ENCODE measurements around the gene MVB12B. TPM values are rescaled to one million over a fixed set of nuclear protein-coding genes. Genes with fewer than 3 reads are reported as not detected.

MVB12B gene
- polyA plus RNA-seq, 1 donor from 2014 or later: 39.5 TPM

DNA sequence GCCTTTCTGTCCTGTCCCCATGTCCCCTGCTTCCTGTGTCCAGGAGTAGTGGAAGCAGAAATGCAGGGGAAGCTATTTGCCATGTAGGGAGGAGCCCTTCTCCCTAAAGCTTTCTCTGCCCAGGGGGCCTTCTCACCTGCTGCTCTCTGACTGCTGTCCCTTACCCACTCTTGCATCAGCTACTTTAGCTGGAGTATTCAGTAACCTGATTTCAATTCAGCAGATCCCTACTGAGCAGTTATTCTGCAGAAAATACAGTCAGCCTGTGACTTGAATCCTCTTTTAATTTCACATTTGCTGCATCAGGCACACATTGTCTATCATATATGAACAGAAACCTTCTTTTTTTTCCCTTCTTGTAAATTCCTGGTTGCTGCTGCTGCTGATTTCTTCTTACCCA, 90.4 kb downstream of the MVB12B start:
- H3K9me3 ChIP-seq (ENCODE audit: low read length): no peaks in the 10 kb centered on the region
- no peak overlapping the region for H2AFZ ChIP-seq (ENCODE audit: low read depth, low read length)
- H3K9ac ChIP-seq (ENCODE audit: low read length): no peak overlapping the region
- no peak overlapping the region for H3K4me2 ChIP-seq (ENCODE audit: low read length)
- TF ChIP-seq, protein P1, sequence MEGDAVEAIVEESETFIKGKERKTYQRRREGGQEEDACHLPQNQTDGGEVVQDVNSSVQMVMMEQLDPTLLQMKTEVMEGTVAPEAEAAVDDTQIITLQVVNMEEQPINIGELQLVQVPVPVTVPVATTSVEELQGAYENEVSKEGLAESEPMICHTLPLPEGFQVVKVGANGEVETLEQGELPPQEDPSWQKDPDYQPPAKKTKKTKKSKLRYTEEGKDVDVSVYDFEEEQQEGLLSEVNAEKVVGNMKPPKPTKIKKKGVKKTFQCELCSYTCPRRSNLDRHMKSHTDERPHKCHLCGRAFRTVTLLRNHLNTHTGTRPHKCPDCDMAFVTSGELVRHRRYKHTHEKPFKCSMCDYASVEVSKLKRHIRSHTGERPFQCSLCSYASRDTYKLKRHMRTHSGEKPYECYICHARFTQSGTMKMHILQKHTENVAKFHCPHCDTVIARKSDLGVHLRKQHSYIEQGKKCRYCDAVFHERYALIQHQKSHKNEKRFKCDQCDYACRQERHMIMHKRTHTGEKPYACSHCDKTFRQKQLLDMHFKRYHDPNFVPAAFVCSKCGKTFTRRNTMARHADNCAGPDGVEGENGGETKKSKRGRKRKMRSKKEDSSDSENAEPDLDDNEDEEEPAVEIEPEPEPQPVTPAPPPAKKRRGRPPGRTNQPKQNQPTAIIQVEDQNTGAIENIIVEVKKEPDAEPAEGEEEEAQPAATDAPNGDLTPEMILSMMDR (IDR thresholded peaks at IDR 0.05; ENCODE audit: poor library complexity, severe bottlenecking): no peak
- TF ChIP-seq EZH2 (IDR thresholded peaks at IDR 0.05; ENCODE audit: borderline replicate concordance, insufficient read depth, low read length, poor library complexity, severe bottlenecking): no peak
- TF ChIP-seq SMC3 (conservative IDR thresholded peaks at IDR 0.05; ENCODE audit: poor library complexity): no peak
- TF ChIP-seq TAF1 (IDR thresholded peaks at IDR 0.05; ENCODE audit: low read depth): no peak
- no peak for TF ChIP-seq POLR2AphosphoS5 (IDR thresholded peaks at IDR 0.05)
- TF ChIP-seq MXI1 (conservative IDR thresholded peaks at IDR 0.05; ENCODE audit: poor library complexity, severe bottlenecking): no peak
- TF ChIP-seq, protein P2, sequence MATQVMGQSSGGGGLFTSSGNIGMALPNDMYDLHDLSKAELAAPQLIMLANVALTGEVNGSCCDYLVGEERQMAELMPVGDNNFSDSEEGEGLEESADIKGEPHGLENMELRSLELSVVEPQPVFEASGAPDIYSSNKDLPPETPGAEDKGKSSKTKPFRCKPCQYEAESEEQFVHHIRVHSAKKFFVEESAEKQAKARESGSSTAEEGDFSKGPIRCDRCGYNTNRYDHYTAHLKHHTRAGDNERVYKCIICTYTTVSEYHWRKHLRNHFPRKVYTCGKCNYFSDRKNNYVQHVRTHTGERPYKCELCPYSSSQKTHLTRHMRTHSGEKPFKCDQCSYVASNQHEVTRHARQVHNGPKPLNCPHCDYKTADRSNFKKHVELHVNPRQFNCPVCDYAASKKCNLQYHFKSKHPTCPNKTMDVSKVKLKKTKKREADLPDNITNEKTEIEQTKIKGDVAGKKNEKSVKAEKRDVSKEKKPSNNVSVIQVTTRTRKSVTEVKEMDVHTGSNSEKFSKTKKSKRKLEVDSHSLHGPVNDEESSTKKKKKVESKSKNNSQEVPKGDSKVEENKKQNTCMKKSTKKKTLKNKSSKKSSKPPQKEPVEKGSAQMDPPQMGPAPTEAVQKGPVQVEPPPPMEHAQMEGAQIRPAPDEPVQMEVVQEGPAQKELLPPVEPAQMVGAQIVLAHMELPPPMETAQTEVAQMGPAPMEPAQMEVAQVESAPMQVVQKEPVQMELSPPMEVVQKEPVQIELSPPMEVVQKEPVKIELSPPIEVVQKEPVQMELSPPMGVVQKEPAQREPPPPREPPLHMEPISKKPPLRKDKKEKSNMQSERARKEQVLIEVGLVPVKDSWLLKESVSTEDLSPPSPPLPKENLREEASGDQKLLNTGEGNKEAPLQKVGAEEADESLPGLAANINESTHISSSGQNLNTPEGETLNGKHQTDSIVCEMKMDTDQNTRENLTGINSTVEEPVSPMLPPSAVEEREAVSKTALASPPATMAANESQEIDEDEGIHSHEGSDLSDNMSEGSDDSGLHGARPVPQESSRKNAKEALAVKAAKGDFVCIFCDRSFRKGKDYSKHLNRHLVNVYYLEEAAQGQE (IDR thresholded peaks at IDR 0.05; ENCODE audit: borderline replicate concordance): no peak
- no peak for TF ChIP-seq RAD21 (conservative IDR thresholded peaks at IDR 0.05)
- TF ChIP-seq EP300 (conservative IDR thresholded peaks at IDR 0.05; ENCODE audit: poor library complexity, severe bottlenecking): no peak
- H3F3A ChIP-seq (ENCODE audit: insufficient read depth, low read length, poor library complexity, severe bottlenecking): no peaks in the 10 kb centered on the region
- peak overlapping the region; percentile 10 for H3K27ac ChIP-seq (ENCODE audit: low read length)
- H3K79me2 ChIP-seq (replicated peaks; ENCODE audit: insufficient read depth, low read length): no peaks in the 10 kb centered on the region
- H3K36me3 ChIP-seq (ENCODE audit: insufficient read depth, low read length): peaks cover 6% of the 10 kb centered on the region
- no peaks in the 10 kb centered on the region for H3K9me2 ChIP-seq (ENCODE audit: insufficient read depth, low read length)
- no peaks in the 10 kb centered on the region for H3K27me3 ChIP-seq (ENCODE audit: insufficient read depth, low read depth, low read length)
- no peak overlapping the region for H3K4me3 ChIP-seq (ENCODE audit: low read length)
- H4K20me1 ChIP-seq (ENCODE audit: insufficient read depth): no peaks in the 10 kb centered on the region

DNA sequence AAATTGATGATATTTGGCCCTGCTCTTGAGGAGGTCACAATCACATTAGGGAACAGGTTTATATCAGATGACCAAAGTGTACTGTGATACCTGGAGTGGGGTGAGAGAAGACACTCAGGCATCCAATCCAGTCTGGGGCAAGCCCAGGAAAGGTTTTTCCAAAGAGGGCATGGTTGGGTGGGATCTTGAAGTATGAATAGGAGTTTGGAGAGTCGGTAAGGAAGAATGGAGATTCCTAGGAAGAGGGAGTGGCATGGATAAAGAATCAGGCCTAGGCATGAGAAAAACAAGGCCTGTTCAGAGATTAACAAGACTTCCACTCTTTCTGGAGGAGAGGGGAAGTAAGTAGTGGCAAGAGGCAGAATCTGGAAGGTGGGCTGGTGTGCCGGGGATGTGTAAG, 91.1 kb downstream of the MVB12B start:
- Histone ChIP-seq H3K4me2 (ENCODE audit: low read length) (no peak overlapping the region), H3K9ac (ENCODE audit: low read length) (no peak overlapping the region), H3K9me2 (ENCODE audit: insufficient read depth, low read length) (no peaks in the 10 kb centered on the region), H3F3A (ENCODE audit: insufficient read depth, low read length, poor library complexity, severe bottlenecking) (no peaks in the 10 kb centered on the region), H3K9me3 (ENCODE audit: low read length) (no peaks in the 10 kb centered on the region), H2AFZ (ENCODE audit: low read depth, low read length) (no peak overlapping the region), H3K79me2 (replicated peaks; ENCODE audit: insufficient read depth, low read length) (no peaks in the 10 kb centered on the region), H3K27me3 (ENCODE audit: insufficient read depth, low read depth, low read length) (no peaks in the 10 kb centered on the region), H3K27ac (ENCODE audit: low read length) (no peak overlapping the region), H4K20me1 (ENCODE audit: insufficient read depth) (no peaks in the 10 kb centered on the region), H3K4me3 (ENCODE audit: low read length) (no peak overlapping the region), H3K36me3 (ENCODE audit: insufficient read depth, low read length) (peaks cover 6% of the 10 kb centered on the region)
- TF ChIP-seq, protein P2 (IDR thresholded peaks at IDR 0.05; ENCODE audit: borderline replicate concordance): no peak
- TF ChIP-seq RAD21 (conservative IDR thresholded peaks at IDR 0.05): no peak
- no peak for TF ChIP-seq POLR2AphosphoS5 (IDR thresholded peaks at IDR 0.05)
- no peak for TF ChIP-seq TAF1 (IDR thresholded peaks at IDR 0.05; ENCODE audit: low read depth)
- no peak for TF ChIP-seq EP300 (conservative IDR thresholded peaks at IDR 0.05; ENCODE audit: poor library complexity, severe bottlenecking)
- no peak for TF ChIP-seq EZH2 (IDR thresholded peaks at IDR 0.05; ENCODE audit: borderline replicate concordance, insufficient read depth, low read length, poor library complexity, severe bottlenecking)
- TF ChIP-seq, protein P1 (IDR thresholded peaks at IDR 0.05; ENCODE audit: poor library complexity, severe bottlenecking): no peak
- no peak for TF ChIP-seq MXI1 (conservative IDR thresholded peaks at IDR 0.05; ENCODE audit: poor library complexity, severe bottlenecking)
- no peak for TF ChIP-seq SMC3 (conservative IDR thresholded peaks at IDR 0.05; ENCODE audit: poor library complexity)
